ENCODE results near the gene PTPRN2.

GRCh38 chr7:158351481-158351880 is 236.1 kb downstream of the PTPRN2 start:
- TF ChIP-seq GATA2 (IDR thresholded peaks at IDR 0.05; ENCODE audit: low read depth, low read length) = no peak
- no peak for TF ChIP-seq GATA3 (IDR thresholded peaks at IDR 0.05; ENCODE audit: low read depth, low read length)

All from SH-SY5Y (cell line).